ENCODE data around the gene PDE11A. TPM values are rescaled to one million over a fixed set of nuclear protein-coding genes. Genes with fewer than 3 reads are reported as not detected.

The PDE11A gene
- total RNA-seq, 1 experiment from 2014 or later: 1.4 TPM

DNA sequence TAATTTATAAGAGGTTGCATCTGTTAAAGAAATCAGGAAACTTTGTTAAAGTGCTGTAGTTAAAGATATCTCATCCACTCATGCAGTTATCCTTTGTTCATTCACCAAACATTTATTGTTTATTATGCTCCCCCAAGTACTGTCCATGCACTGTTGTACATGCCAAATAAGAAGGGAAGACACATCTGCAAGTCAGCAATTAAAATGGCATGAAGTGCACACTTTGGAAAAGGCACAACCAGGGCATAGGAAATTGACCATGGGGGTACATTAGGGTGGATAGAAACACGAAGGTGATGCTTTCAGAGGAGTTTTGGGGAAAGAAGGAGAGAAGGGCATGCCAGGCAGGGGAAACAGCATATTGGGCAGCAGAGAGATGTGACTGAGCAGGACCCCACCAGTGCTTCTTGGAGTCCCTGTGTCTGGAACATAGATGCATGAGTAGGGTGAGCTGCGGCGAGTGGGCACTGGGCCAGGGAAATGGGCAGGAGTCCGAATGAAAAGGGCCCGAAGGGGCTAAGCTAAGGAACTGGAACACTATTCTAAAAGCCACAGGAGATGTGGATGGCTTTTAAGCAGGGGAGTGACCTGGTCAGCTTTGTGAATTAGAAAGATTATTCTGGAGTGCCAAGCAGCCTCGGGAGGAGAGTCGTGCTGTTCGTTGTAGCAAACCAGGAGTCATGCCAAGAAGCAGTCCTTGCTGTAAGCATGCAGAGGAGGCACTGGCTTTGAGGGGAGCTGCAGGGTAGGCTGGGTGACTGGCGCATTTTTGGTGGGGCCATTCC lies 363.7 kb downstream of the PDE11A start:
- TF ChIP-seq, protein P1, sequence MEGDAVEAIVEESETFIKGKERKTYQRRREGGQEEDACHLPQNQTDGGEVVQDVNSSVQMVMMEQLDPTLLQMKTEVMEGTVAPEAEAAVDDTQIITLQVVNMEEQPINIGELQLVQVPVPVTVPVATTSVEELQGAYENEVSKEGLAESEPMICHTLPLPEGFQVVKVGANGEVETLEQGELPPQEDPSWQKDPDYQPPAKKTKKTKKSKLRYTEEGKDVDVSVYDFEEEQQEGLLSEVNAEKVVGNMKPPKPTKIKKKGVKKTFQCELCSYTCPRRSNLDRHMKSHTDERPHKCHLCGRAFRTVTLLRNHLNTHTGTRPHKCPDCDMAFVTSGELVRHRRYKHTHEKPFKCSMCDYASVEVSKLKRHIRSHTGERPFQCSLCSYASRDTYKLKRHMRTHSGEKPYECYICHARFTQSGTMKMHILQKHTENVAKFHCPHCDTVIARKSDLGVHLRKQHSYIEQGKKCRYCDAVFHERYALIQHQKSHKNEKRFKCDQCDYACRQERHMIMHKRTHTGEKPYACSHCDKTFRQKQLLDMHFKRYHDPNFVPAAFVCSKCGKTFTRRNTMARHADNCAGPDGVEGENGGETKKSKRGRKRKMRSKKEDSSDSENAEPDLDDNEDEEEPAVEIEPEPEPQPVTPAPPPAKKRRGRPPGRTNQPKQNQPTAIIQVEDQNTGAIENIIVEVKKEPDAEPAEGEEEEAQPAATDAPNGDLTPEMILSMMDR (IDR thresholded peaks at IDR 0.05; ENCODE audit: unreplicated experiment): no peak
- intact Hi-C loops (cut with micrococcal nuclease; ENCODE audit: unreplicated experiment): no loop called here
- no peak overlapping the region for H3K27ac Mint-ChIP-seq (ENCODE audit: unreplicated experiment)
- CTCF ChIA-PET: interaction anchor here (0.6 kb wide), 1 partner anchor 655 kb away, joined by 3 read pairs; no protein-coding TSS in a partner anchor
- H3K36me3 Mint-ChIP-seq (ENCODE audit: insufficient read depth, unreplicated experiment): no peaks in the 10 kb centered on the region
- H3K27me3 Mint-ChIP-seq (ENCODE audit: unreplicated experiment): no peaks in the 10 kb centered on the region
- H3K4me3 Mint-ChIP-seq (ENCODE audit: low read depth, unreplicated experiment): no peak overlapping the region
- H3K4me1 Mint-ChIP-seq (ENCODE audit: low read depth, unreplicated experiment): no peaks in the 10 kb centered on the region
- H3K9me3 Mint-ChIP-seq (ENCODE audit: low read depth, unreplicated experiment): no peaks in the 10 kb centered on the region
- no peak for DNase-seq
- BruUV-seq (replicated peaks): no TSS peak

DNA sequence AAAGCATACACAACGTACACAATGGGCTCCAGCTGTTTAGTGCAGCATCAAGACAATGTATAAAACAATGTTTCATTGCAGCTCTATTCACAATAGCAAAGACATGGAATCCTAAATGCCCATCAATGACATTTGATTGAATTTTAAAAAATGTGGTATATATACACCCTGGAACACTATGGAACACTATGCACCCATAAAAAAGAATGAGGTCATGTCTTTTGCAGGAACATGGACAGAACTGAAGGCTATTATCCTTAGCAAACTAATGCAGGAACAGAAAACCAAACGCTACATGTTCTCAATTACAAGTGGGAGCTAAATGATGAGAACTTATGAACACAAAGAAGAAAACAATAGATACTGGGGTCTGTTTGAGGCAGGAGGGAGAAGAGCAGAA lies 364.5 kb downstream of the PDE11A start:
- no peak overlapping the region for H3K27ac Mint-ChIP-seq (ENCODE audit: unreplicated experiment)
- no peaks in the 10 kb centered on the region for H3K4me1 Mint-ChIP-seq (ENCODE audit: low read depth, unreplicated experiment)
- H3K36me3 Mint-ChIP-seq (ENCODE audit: insufficient read depth, unreplicated experiment): no peaks in the 10 kb centered on the region
- H3K4me3 Mint-ChIP-seq (ENCODE audit: low read depth, unreplicated experiment): no peak overlapping the region
- no peaks in the 10 kb centered on the region for H3K9me3 Mint-ChIP-seq (ENCODE audit: low read depth, unreplicated experiment)
- BruUV-seq (replicated peaks): no TSS peak
- TF ChIP-seq, protein P1 (IDR thresholded peaks at IDR 0.05; ENCODE audit: unreplicated experiment): no peak
- intact Hi-C loops (cut with micrococcal nuclease; ENCODE audit: unreplicated experiment): no loop called here
- no peaks in the 10 kb centered on the region for H3K27me3 Mint-ChIP-seq (ENCODE audit: unreplicated experiment)
- CTCF ChIA-PET: no interaction called here
- DNase-seq: no peak

DNA sequence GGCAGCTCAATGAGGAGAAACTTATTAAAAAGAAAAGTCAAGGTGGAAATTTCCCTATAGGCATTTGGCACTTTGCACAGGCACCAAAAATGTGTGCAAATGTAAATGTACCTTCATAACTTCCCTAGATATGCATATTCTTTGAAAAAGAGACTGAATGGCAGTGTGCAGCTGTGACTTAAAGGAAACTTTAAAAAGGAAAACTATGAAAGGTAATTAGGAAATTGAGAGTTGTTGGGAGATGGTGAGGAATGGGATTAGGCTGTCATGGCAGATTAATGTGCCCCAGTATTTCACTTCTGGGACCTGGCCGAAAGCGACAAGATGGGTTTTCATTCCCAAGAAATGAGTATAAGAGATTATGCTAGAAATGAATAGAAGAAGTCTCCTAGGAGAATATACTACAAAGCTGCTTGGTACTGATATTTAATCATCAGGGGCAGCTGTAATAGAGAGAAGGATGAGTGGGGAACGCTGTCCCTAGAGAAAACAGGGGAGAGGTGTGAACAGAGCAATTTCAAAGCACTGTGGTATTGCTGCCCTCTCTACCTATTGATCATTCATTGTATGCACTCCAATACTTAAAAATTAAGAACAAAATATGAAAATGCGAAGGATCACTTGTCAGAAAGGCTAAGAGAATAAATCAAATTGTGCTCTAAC lies 366.9 kb downstream of the PDE11A start:
- TF ChIP-seq, protein P1 (IDR thresholded peaks at IDR 0.05; ENCODE audit: unreplicated experiment): no peak
- CTCF ChIA-PET: no interaction called here
- intact Hi-C loops (cut with micrococcal nuclease; ENCODE audit: unreplicated experiment): no loop called here
- Mint-ChIP-seq H3K27ac (ENCODE audit: unreplicated experiment) (no peak overlapping the region), H3K4me3 (ENCODE audit: low read depth, unreplicated experiment) (no peak overlapping the region), H3K4me1 (ENCODE audit: low read depth, unreplicated experiment) (no peaks in the 10 kb centered on the region), H3K36me3 (ENCODE audit: insufficient read depth, unreplicated experiment) (no peaks in the 10 kb centered on the region), H3K27me3 (ENCODE audit: unreplicated experiment) (no peaks in the 10 kb centered on the region), H3K9me3 (ENCODE audit: low read depth, unreplicated experiment) (no peaks in the 10 kb centered on the region)
- no peak for DNase-seq
- BruUV-seq (replicated peaks): no TSS peak

DNA sequence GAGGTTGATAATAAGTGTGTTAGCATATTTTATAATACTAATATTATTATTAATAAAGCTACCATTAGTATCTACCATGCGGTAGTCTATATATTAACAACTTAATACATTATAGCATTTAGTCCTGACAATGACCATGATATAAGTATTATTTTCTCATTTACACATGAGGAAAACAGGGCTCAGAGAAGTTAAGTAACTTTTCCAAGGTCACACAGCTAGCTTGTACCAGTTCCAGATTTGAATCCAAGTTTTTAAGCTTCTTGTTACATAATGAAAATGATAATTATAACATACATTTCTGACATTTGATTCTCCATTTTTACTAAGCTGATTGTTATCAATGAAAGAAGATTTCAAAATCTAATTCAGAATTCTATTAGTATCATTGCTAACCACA lies 369.4 kb downstream of the PDE11A start:
- H3K4me1 Mint-ChIP-seq (ENCODE audit: low read depth, unreplicated experiment): no peaks in the 10 kb centered on the region
- no peaks in the 10 kb centered on the region for H3K27me3 Mint-ChIP-seq (ENCODE audit: unreplicated experiment)
- TF ChIP-seq, protein P1 (IDR thresholded peaks at IDR 0.05; ENCODE audit: unreplicated experiment): no peak
- DNase-seq: no peak
- intact Hi-C loops (cut with micrococcal nuclease; ENCODE audit: unreplicated experiment): no loop called here
- no TSS peak for BruUV-seq (replicated peaks)
- no peak overlapping the region for H3K4me3 Mint-ChIP-seq (ENCODE audit: low read depth, unreplicated experiment)
- no peaks in the 10 kb centered on the region for H3K9me3 Mint-ChIP-seq (ENCODE audit: low read depth, unreplicated experiment)
- H3K27ac Mint-ChIP-seq (ENCODE audit: unreplicated experiment): no peak overlapping the region
- CTCF ChIA-PET: no interaction called here
- H3K36me3 Mint-ChIP-seq (ENCODE audit: insufficient read depth, unreplicated experiment): no peaks in the 10 kb centered on the region

Data from Calu3 (cell line).